C1 segment of cervical spinal cord (tissue), 14 donors: ENCODE data around the gene EEF1A2.

Experiments
- DNase-seq, 14 donors: peaks; one replicate each; lab custom pipeline; 2025; lab: John Stamatoyannopoulos, UW

EEF1A2 gene

DNA sequence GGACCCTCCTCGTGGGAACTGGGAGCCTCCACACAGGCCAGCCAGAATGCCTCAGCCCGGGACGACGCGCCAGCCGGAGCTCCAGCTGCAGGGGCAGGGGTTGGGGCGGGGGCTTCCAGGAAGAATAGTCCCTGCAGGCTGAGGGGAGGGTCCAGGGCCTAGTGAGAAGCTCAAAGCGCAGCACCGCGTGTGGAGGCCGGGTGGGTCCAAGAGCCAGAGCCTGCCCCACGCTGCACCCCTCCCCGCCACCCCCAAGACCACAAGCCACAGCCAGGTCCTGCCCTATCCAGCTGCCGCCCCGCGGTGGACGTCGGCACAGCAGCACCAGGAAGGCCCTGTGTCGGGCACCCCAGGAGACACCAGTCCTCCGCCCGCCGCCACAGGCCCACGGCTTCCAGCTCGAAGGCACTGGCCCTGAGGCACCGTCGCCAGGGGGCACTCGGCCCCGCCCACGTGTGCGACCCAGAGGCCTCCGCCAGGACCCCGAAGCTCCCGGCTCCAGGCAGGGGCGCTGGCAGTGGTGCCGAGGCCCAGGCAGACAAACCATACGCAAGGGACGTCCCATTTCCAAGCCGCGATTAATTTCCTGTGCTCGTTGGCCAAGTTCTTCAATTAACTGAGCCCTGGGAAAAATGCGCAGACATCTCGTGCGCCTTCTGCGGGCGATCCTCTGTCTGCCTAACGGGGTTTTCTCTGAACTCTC is 45.9 kb downstream of the EEF1A2 start:
- DNase-seq, result no peak

DNA sequence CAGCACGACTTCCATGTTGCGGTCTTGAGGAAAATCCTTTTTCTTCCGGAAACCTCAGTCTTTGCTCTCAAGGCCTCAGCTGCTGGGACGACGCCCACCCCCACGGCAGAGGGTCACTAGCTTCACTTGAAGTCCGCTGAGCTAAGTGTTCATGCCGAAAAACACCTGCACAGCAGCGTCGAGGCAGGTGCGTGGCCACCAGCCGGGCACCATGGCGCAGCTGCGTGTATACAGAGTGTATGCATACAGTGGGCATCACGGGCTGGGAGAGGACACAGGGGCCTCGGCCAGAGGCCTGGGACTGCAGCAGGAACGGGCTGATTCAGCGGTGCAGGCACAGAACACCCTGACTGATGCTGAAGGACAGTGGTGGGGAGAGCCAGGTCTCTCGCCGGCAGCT is 46.5 kb downstream of the EEF1A2 start:
- no peak for DNase-seq

DNA sequence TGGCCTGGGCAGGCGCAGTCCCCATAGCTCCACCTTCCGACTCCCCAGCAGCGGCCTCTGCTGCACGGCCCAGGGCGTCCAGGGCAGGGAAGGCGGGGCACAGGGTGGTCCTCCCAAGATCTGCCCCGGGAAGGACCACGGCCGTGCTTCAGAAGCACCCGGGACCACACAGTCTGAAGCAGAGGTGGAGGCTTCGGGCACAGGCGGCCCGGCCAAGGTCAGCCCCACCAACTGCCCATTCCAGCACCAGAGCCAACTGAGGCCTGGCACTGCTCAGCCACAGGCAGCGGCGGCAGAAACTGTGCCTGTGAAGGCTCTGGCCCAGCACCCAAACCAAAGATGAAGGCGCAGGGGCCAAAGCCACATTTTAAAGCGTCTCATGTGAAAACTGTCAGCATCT is 47.1 kb downstream of the EEF1A2 start:
- DNase-seq, result no peak

DNA sequence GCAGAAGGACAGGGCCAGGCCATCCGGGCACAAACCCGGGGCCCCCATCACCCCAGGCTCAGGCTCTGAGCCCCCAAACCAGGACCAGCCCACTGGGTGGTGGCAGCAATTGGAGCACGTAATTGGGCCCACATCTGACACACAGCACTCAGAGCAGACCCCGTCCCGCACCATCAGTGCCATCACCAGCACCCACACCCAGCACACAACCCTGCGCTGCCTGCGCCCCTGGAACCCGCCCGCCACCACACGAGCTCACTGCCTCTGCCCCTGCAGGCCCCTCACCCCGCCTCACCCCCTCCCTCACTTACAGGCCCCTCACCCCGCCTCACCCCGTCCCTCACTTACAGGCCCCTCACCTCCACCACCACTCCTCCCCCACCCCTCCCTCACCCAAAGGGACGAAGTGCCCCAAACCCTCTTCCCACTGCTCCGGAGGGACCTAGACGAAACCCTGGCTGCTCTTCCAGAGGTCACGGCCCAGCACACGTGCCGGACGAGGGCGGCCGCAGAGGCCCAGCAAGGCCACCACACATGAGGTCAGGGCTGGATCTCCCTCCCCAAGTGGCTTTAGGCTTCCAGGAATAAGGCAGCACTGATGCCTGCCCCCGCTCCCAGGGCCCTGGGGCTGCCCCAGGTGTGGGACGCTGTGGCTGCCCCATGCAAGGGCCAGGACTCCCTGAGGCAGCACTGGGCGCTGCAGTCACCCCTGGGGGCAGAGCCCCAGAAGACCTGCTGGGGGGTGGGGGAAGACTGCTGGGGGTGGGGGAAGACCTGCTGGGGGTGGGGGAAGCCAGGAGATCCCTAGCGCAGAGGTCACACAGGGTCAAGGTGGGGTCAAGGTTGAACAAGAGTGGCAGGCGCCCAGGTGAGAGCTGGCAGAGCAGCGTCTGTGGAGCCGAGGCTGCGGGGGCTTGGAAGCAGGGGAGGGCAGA is 48.8 kb downstream of the EEF1A2 start:
- no peak for DNase-seq

DNA sequence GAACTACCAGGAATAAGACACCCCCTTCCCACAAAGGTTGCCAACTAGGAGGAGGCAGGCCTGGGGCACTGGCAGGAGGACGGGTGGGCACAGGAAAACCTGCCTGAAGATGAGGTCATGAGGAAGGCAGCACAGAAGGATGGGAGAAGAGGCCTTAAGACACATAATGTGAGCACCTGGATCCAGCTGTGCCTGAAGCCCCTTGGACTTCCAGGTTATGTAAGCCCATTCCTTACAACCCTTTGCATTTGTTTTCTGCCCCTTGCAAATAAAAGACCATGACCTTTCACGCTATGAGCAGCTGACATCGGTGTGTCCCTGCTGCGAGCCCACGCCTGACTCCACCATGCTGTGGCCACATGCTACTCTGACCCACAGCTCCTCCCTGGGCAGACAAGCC is 49.9 kb downstream of the EEF1A2 start:
- DNase-seq, result no peak

DNA sequence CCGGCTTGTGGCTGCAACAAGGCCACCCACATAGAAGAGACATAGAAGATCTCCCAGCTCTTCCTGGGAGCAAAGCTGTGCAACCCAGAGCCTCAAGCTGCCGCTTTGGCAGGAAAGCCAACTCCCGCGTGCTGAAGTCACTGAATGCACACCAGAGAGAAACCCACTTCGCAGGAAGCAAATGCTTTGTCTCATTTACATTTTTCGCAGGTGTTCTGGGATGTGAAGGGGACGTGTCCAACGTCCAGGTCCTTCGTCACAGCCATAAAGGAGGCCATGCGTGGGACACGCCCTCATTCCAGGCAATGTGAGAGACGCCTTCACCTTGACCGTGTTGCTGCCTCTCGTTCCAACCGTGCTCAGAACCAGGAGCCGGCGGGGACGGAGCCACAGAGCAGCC is 50.9 kb downstream of the EEF1A2 start:
- DNase-seq, result peak in 1 of 14 donors; percentile 41

DNA sequence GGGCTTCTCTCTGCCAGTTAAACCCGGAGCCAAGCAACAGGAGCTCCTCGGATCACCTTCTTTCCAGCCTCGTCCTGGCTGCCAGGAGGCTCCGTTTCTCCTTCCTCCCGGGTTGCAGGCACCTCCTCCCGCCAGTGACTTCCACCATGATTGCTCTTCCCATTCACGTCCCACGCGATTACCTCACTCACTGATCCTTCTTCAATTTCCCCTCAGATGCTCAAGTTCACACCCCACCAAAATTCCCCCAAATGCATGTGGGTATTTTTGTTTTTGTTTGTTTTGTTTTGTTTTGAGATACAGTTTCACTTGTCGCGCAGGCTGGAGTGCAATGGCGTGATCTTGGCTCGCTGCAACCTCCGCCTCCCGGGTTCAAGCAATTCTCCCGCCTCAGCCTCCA is 51.6 kb downstream of the EEF1A2 start:
- no peak for DNase-seq

DNA sequence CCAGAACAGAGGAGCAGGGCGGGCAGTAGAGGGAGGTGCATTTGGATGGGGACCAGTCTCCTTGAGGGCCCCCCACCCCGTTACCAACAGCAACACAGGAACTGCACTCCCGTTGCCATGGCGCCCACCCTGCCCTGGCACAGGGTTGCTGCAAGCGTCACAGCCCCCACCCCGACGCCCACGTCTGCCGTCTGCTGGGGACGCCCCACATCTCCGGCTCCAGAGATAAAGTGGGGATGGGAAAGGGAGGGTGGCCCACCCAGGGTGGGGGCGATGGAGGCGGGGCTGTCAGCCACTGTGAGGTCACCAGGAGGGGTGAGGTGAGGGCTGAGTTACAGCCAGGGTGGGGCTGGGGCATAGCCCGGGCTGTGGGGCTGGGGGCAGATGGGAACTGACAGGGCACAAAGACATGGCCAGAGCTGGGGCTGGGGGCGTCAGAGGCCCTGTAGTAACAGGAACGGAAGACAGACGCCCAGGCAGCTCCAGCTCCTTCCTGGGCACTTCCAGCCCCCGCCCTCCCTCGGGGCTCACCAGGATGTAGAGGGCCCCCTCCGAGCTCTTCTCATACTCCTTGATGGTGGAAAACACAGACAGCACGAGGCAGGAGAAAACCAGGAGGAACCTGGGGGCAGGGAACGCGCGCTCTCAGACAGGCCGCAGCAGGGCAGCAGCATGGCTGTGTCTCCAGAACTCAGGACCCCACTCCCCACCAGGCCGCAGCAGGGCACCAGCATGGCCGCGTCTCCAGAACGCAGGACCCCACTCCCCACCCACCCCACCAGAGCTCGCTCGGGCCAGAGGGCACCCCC is 52.5 kb downstream of the EEF1A2 start:
- no peak for DNase-seq

DNA sequence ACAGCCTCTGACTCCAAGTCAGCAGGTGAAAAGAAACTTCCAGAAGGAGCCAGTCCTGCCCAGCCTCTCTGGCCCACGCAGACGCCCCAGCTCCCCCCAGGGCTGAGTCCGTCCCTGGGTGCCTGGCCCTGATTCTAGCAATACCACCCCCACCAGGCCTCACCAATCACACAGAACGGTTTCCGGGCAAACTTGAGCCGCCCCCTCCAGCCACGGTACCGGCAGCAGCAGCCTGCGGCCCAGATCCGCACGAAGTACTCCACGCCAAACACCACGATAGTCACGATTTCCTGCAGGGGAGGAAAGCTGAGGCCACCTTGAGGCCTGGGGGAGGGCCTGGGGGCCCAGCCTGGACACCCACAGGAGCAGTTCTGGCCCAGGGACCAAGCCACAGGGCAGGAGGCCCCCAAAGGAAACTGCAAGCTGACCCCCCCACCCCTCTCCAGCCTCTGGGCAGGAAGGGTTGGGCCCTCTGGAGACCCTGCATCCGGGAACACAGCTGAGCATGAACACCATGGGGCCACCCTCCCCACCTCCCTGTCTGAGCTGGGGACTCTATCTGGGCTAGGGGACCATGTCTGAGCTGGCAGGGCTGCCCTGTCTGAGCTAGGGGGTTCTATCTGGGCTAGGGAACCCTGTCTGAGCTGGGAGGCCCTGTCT is 53.7 kb downstream of the EEF1A2 start:
- no peak for DNase-seq

DNA sequence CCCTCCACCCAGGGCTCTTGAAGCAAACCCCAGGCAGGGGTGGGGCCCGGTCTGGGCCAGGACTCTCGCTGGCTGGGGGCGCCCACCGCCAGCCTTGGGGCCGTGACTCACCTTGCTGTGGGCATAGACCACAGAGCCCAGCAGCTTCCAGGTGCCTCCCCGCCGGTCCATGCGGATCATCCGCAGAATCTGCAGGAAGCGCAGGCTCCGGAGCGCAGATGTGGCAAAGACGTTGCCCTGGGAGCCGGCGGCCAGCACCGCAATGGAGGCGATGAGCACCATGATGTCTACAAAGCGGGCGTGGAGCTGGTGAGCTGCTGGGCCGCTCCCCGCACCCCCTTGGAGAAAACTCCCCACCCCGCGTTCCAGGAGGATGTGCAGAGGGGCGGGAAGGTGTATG is 54.3 kb downstream of the EEF1A2 start:
- no peak for DNase-seq

DNA sequence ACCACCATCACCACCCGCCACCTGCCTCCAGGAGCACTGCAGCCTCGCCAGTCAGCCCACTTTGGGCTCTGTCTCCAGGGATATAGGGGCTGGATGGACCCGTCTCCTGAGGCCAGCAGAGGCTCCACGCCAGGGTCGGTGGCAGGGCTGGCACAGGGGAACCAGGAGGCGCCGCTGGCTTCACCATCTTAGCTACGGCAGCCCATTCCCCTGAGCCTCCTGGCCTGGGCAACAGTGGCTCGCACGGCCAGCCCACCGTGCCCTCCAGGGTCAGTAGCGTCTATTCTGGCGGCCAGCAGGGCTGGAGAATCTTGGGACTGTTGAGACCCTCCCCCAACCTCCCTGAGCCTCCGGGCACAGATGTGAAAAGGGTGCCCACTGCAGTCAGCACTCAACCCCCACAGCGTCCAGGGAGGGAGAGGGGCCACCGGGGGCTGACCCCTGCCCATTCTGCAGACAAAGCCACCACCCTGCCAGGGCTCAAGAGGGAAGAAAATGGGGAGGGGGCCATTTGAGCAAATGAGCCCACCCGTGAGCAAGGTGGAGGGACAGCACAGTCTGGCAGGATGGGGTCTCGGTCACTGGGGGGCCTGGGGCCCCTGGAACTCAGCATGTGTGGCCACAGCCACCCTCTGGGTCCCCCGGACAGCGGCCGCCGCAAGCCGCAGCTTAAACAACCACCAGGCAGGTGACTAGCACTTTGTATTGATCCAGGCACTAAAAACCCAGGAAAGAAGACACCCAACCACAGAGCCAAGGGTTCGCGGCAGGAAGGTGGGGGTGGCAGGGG is 55.1 kb downstream of the EEF1A2 start:
- no peak for DNase-seq

DNA sequence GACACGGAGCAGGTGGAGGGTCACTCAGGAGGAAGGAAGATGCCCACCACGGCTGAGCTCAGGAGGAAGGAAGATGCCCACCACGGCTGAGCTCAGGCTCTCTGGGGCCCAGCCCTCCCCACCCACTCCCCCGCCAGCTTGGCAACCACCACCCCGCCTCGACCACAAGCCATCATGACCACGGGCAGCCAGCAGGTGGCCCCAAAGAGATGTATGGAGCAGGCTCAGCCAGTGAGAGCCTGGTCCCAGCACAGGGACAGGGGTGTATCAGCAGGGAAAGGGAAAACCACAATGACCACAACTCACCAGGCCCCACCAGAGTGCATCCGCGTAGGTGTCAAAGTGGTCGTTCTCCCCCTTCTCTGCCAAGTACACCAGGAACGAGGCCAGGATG is 56.8 kb downstream of the EEF1A2 start:
- DNase-seq, result peak in 1 of 14 donors; percentile 60

DNA sequence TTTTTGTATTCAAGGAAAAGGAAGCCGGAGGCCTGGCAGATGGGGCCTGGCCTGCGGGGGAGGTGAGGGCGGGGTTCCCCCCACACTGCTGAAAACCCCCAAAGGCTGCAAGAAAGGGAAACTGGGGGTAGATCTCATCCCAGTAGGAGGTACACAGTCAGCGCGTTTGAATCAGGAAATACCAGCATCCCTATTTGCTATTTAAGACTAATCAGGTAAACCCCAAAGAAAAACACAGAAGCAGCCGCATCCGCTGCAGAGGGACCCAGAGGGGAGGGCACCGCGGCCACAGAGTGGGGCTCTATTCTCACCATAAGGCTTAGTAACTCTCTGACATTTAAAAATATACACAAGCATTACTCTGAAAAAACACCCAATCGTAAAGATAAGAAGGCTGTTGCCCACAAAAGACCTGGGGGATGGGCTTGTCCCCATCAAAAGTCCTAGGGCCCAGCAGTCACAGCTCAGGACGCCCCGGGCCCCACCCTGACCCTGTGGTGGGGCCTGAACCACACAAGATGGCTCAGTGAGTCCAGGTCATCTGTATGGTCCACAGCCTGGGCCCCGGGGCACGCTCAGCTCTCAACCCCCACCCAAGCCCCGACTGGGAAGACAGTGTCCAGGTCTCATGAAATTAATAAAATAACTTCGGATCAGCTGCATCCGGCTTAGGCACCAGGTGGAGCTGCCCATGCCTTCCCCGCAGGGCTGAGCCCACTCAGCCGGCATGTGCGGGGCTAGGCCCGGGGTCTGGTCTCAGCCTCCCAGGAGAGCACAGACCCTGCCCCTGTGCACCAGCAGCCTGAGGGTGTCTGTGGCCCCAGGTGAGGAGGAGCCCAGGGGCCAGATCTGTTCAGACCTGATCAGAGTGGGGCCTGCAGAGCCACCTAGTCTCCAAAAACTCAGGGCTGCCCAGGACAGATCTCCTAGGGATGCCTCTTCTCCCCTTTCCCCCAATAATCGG is 57.5 kb downstream of the EEF1A2 start:
- no peak for DNase-seq

DNA sequence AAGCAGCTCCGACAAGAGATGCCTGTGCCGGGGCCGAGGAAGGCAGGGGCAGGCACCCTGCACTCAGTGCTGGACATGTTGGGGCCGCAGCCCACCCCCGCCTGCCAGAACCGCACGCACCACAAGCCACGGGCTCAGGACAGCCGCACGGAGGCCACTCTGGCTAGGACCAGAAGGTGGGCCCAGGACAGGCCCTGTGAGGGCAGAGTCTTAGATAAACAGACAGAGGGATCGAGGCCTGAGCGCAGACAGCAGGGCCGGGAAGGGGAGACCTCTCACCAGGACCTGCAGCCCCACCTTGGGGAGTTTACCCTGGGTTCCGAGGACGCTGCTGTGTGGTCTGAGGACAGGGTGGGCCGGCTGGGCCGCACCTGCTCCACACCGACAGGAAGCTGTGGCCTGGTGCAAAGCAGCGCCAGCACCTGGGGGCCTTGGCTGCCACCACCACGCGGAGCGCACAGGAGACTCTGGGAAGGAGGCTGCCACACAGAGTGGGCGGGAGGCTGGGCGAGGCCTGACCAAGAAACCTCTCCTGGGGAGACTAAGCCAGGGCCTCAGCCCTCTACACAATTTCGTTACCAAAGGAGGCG is 58.4 kb downstream of the EEF1A2 start:
- DNase-seq, result no peak

DNA sequence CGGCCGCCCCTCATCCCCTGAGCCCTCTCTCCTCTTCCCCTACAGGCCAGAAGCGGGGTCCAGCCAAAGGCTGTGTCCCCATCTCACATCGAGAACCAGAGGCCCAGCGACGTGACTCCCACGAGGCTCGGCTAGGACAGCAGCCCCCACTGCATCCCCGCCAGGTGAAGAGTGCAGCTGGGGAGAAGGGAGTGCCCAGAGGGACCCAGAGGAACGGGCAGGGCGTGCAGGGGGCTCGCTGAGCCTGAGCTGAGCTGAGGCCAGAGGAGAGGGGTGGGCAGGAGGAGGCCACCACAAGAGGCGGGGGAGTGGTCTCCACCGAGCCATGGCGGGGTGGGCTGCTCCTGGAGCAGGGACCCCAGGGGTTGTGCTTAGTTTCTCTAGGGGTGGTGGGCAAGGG is 59.0 kb downstream of the EEF1A2 start:
- no peak for DNase-seq

DNA sequence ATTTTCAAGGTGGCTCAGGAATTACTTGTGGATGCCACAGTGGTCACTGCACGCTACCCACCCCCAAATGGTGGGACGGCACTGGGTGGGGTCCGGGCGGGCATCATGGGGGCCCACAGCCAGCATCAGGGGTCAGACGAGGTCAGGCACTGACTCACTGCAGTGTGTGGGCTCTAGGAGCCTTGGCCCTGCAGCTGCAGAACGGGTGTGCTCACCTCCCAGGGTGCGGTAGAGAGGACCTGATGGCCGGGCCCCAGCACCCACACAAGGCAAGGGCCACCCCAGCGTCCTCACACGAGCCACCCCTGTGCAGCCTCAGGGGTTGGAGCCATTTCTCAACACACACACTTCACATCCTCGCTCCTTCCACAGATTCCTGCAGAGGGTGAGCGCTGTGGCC is 60.8 kb downstream of the EEF1A2 start:
- DNase-seq, result no peak
